ENCODE data around the gene PAX8.

GRCh38 chr2:113200736-113201490 lies 77.8 kb downstream of the PAX8 start:
- TF ChIP-seq JUNB (IDR thresholded peaks at IDR 0.05) (no peak), POLR2A (IDR thresholded peaks at IDR 0.05; ENCODE audit: low read depth, low read length) (no peak), SP1 (IDR thresholded peaks at IDR 0.05; ENCODE audit: low read depth, low read length) (no peak), CHD4 (IDR thresholded peaks at IDR 0.05) (no peak), GABPA (IDR thresholded peaks at IDR 0.05; ENCODE audit: low read depth) (no peak), NFYB (IDR thresholded peaks at IDR 0.05; ENCODE audit: insufficient read depth, low read depth, low read length) (no peak), NR2C2 (IDR thresholded peaks at IDR 0.05; ENCODE audit: borderline replicate concordance, control insufficient read depth, insufficient read length, low read depth) (no peak), CTCF (IDR thresholded peaks at IDR 0.05 in 2 of 3, conservative IDR thresholded peaks at IDR 0.05 in 1 of 3; ENCODE audit: control insufficient read depth in 2 of 3, extremely low read depth in 1 of 3, insufficient read depth in 1 of 3, low read depth in 3 of 3, low read length in 3 of 3) (no peak), PRDM15 (CRISPR knock-in tag; IDR thresholded peaks at IDR 0.05) (no peak), MEF2A (IDR thresholded peaks at IDR 0.05; ENCODE audit: insufficient read depth, low read depth, low read length) (no peak)

Data from GM12878 (cell line).